Stimulated activated CD4-positive, alpha-beta T cell treated with anti-CD3 and anti-CD28 coated beads, Interleukin-1b, Interleukin-23, amount 100 ng/mL, for 24 hours (primary cell): ENCODE data around the gene LIMK1.
"Not testable (repeated sequence)": the region's sequence is repeated elsewhere in the genome, so short reads cannot be mapped to it uniquely, and the experiment has no call there.

Experiments used
- DNase-seq, 4 experiments: peaks; one replicate each; pipeline ENCODE4 v3.0.0-alpha.2; 2020; ENCODE audit warnings: low read depth in 4 of 4, low spot score in 1 of 4

The LIMK1 gene

GRCh38 chr7:74083117-74083876 lies at the start of gene LIMK1:
Gene LIMK1 (plus strand): TSS chr7:74083804. CDS start chr7:74083991, 187 bp downstream.
- DNase-seq, result peak; percentile 43 to 75 (median 66)

- no peak for DNase-seq
These were observed 46.0 kb upstream of the LIMK1 start for GRCh38 chr7:74037609-74038008.

GRCh38 chr7:74038194-74038961 lies 45.2 kb upstream of the LIMK1 start:
- DNase-seq, result no peak

DNA sequence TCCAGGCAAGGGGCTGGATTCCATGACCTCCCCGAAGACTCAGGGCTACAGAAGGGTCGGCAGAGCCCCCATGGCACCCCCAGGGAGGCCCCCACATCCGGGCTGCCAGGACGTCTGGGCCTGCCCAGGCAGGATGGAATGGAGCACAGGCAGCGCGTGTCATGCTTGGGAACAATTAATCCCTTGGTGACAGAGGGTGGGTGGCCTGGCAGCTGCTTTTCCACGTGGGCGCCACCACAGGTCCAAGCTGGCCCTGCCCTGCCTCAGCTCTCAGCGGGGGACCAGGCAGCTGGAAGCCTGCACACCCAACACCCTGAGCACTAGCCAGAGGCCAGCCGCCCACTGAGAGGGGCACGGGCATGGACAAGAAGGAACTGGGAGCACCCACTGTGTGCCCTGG lies 44.3 kb upstream of the LIMK1 start:
- DNase-seq, result no peak

- DNase-seq, result no peak
These were observed 43.4 kb upstream of the LIMK1 start for GRCh38 chr7:74040101-74040790.

DNA sequence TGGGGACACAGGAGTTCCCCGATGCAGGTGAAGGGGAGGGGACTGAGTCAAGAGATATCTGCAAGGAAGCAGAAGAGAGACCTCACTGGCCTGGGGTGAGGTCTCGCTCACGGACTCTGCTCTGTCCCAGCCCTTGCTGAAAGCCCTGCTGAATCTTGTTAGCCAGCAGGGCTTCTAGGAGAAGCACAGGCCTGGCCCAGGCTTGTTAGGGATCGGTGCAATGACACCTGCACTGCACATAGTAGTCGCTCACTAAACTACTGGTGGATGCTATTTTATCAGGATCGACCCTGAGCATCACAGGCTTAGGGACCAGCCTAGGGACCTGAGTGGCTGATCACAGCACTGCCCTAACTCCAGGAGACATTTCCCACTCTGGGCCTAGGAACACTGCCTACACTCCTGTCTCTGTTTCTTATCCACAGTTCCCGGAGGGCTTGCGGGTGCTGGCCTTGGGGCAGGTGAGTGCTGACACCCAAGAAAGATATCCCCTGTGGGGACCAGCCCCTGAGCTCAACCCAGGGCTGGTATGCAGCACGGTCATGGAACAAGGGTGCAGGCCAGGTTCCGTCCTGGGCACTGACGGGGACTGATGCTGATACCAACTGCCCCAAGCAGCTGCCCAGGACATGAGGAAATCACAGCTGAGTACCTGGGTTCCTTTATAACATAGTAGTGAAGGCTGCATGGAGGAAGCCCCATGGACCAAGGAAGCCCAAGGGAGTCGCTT lies 42.6 kb upstream of the LIMK1 start:
- DNase-seq, result no peak

DNA sequence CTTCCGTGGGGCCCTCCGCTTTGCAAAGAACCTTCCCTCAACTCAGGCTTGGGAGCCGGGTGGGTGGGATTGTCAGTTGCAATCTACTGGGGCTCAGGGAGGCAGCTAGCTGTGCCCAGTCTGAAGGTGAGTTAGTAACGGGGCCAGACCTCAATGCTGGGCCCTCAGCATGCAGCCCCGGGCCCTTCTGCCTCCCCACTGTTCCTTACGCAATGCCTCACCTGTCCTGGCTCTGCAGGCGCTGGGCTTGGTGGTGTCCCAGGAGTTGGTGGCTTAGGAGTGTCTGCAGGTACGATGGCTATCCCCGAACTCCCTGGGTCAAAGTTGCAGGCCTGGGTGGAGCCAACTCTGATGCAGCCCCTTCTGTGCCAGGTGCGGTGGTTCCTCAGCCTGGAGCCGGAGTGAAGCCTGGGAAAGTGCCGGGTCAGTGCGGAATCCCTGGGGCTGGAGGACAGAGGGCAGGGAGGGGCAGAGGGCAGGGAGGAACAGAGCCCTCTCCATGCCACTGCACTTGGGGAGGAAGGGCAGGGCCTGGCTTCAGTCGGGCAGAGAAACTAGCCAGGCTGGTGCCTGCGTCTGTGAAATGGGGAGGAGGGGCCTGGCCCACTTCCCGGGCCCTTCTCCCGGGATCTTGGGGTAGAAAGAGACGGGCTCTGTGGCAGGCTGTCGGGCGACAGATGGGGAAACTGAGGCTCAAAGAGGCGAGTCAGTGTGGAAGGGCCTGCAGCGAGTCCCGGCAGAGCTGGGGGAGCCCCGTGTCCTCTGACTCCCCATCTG lies 40.7 kb upstream of the LIMK1 start:
- no peak for DNase-seq

DNA sequence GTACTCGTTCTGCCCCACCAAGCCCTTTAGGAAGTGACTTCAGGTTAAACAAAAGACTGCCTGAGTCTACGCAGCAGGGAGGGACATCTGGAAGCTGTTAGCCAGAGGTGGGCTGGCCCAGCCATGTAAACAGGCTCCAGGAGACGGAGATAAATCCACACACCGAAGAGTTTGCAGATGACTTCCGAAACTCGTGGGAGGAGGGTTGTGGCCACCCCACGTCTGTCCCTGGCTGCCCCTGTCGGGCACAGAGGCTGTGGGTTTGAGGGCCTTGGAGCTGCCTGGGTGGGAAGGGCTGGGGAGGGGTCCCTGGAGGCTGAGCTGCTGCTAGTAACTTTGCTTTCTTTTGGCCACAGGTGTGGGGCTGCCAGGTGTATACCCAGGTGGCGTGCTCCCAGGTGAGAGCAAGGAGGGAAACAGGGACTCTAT lies 40.1 kb upstream of the LIMK1 start:
- no peak for DNase-seq

DNA sequence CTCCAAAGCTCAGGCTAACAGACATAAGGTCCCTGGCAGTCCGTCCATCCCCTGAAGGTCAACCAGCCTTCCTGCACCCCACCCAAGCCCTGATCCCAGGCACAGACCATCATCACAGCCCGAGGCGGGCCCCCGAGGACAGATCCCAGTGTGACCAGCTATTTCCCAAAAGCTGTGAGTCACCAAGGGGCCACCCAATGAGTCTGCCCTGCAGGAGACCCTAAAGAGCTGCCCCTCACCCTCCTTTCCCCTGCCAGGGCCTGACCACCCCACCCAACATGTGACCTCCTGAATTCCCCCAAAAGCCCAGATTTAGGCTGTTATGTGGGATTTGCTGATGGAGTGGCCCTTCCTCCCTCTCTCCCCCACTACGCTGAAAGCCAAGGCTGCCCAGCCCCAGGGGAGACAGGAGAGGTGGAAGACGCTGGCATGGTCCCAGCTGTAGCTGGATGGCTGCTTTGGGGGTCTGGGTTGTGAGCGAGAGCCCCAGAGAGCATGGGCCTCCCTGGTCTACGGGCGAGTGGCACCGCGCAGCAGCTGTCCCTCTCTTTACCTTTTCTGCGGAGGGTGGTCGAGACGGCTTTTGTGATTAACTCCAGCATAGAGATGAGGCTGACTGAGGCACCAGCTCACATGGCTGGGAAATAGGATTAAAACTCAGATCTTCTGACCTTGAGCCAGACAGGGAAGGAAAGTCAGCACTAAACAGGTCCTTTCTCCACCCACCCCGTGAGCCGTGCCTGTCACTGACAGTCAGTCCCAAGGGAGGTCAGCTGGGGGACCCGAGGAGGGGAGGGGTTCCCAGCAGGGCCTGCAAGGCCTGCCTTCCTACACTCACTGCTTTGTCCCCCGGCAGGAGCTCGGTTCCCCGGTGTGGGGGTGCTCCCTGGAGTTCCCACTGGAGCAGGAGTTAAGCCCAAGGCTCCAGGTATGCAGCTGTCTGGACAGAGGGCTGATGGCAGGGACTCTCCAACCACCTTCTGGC lies 38.9 kb upstream of the LIMK1 start:
- DNase-seq, result no peak

DNA sequence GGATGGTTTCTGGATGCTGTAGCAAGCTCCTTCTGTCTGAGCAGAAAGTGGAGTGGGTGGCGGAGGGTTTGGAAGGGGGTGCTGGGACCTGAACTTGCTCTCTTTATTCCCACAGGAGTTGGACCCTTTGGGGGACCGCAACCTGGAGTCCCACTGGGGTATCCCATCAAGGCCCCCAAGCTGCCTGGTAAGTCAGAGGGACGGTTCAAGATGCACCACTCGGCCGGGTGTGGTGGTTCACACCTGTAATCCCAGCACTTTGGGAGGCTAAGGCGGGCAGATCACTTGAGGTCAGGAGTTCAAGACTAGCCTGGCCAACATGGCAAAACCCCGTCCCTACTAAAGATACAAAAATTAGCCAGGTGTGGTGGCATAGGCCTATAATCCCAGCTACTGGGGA lies 37.0 kb upstream of the LIMK1 start:
- DNase-seq, result not testable (repeated sequence)

- DNase-seq, result no peak
These were observed 35.7 kb upstream of the LIMK1 start for GRCh38 chr7:74047804-74048380.

DNA sequence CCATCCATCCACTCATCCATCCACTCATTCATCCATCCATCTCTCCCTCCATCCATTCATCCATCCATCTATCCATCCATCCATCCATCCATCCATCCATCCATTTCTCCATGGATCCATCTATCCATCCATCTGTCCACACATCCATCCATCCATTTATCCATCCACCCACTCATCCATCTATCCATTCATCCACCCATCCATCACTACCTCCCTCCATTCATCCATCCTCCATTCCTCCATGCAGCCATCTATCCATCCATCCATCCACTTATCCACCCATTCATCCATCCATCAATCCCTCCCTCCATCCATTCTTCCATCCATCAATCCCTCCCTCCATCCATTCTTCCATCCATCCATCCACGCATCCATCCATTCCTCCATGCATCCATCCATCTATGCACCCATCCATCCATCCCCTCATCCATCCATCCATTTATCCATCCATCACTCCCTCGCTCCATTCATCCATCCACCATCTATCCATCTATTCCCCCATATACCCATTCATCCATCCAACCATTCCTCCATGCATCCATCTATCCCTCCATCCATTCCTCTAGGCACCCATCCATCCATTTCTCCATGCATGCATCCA lies 34.5 kb upstream of the LIMK1 start:
- no peak for DNase-seq

DNA sequence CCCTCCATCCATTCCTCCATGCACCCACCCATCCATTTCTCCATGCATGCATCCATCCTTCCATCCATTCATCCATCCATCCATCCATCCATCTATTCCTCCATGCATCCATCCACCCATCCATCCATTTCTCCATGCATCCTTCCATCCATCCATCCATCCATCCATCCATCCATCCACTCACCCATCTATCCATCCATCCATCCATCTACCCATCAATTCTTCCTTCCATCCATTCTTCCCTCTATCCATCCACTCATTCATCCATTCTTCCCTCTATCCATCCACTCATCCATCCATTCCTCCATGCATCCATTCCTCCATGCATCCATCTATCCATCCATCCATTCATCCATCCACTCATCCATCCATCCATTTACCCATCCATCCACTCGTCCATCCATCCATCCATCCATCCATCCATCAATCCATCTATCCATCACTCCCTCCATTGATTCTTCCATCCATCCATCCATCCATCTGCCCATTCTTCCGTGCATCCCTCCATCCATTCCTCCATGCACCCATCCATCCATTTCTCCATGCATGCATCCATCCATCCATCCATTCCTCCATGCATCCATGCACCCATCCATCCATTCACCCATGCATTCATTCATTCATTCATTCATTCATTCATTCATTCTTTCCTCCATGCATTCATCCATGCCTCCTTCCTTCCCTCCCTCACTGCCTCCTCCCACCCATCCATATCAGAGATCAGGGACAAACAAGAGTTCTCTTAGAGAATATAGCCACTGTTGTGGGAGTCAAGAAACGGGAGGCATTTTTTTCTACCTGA lies 33.4 kb upstream of the LIMK1 start:
- DNase-seq, result no peak

GRCh38 chr7:74051193-74051592 lies 32.4 kb upstream of the LIMK1 start:
- no peak for DNase-seq

- no peak for DNase-seq
These were observed 31.8 kb upstream of the LIMK1 start for GRCh38 chr7:74051629-74052410.

- DNase-seq, result no peak
These were observed 31.0 kb upstream of the LIMK1 start for GRCh38 chr7:74052628-74053027.
